Upper lobe of right lung (tissue), 1 donor: Measurements from ENCODE around the gene DDX49. TPM values are rescaled to one million over a fixed set of nuclear protein-coding genes. Genes with fewer than 3 reads are reported as not detected.

ENCODE experiments used
- ATAC-seq: fragments of 200-7000 bp; cut with Tn5 transposase; one replicate; pipeline ENCODE4 v1.9.1; 2020; ENCODE audit warnings: mild to moderate bottlenecking, moderate library complexity
- DNase-seq: peaks from one replicate; pipeline ENCODE4 v3.0.0-alpha.2; 2020
- H3K27ac ChIP-seq: fragments of 200-600 bp; one replicate; pipeline ENCODE4 v1.8.0; 2022
- H3K27me3 ChIP-seq: fragments of 200-600 bp; one replicate; pipeline ENCODE4 v1.8.0; 2022; ENCODE audit warnings: mild to moderate bottlenecking
- H3K36me3 ChIP-seq: fragments of 200-600 bp; one replicate; pipeline ENCODE4 v1.8.0; 2022
- H3K4me1 ChIP-seq: fragments of 200-600 bp; one replicate; pipeline ENCODE4 v1.8.0; 2022
- H3K4me3 ChIP-seq: fragments of 200-600 bp; one replicate; pipeline ENCODE4 v1.8.0; 2022; ENCODE audit warnings: mild to moderate bottlenecking
- H3K9me3 ChIP-seq: fragments of 200-600 bp; one replicate; pipeline ENCODE4 v1.8.0; 2022
- intact Hi-C: fragments of 100-400 bp; cut with DNase I; formaldehyde crosslinking; loops from one replicate; pipeline ENCODE4 v1.11.0; 2022
- long read RNA-seq: library from polyadenylated mRNA; unstranded; transcript quantifications from one replicate; pipeline ENCODE4 v2.0.0, GENCODE V29; 2021
- total RNA-seq: library from RNA; stranded (reverse); fragmentation: NEBNext Ultra II Directional; extraction: Animal tissue kit (Norgen Biotek cat#: 25700); gene quantifications from one replicate; pipeline ENCODE4 v1.2.1, GENCODE V29; 2021
- TF ChIP-seq, protein P1 (sequence below): fragments of 200-600 bp; IDR thresholded peaks from one replicate; pipeline ENCODE4 v1.8.0; 2022; ENCODE audit warnings: antibody characterized with exemption
- donor health status: DM: no; HTN: yes; CAD: no; lungs with severe emphysema.

Gene DDX49, protein sequence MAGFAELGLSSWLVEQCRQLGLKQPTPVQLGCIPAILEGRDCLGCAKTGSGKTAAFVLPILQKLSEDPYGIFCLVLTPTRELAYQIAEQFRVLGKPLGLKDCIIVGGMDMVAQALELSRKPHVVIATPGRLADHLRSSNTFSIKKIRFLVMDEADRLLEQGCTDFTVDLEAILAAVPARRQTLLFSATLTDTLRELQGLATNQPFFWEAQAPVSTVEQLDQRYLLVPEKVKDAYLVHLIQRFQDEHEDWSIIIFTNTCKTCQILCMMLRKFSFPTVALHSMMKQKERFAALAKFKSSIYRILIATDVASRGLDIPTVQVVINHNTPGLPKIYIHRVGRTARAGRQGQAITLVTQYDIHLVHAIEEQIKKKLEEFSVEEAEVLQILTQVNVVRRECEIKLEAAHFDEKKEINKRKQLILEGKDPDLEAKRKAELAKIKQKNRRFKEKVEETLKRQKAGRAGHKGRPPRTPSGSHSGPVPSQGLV
- 45.9 TPM for total RNA-seq
- long read RNA-seq, transcript DDX49-201 (13 exons, 1,830 nt): major isoform, 32 of 53 reads
- long read RNA-seq, transcript DDX49-213 (13 exons, 1,691 nt): minor isoform, 5 of 53 reads
- long read RNA-seq, partial matches to known transcripts: 6 of 53 reads
- long read RNA-seq, other reads (novel, unspliced or antisense): 6 of 53 reads

DNA sequence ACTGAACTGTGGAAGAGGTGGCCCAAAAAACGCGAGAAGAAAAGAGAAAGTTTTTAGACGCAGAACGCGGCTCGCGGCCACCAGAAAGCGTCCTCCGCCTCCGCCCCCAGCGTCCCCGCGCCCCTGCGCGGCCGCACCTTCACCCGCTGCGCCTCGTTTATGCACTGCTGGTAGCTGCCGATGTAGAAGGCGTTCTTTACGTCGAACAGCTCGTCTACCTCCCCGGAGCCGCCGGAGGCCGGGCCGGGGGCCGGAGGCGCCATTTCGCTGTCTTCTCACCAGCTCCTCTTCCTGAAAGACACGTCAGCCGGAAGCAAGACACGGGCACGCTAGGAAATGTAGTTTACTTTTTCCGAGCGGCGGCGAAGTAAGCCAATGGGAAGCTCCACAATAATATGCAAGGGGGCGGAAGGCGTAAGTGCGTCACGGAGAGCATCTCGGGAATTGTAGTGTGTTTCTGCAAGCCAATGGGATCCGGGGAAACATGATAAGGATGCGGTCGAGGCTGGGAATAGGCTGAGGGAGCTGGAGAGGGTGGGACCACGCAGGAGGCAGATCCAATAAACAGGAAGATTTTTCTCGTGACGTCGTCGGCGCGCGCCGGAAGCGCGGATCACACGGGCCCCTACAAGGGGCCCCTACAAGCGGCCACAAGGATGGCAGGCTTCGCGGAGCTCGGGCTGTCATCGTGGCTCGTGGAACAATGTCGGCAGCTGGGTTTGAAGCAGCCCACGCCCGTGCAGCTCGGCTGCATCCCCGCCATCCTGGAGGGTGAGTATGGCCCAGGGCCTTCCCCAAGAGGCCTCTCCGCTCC is at the start of gene DDX49, which contains the start of gene COPE:
Gene DDX49 (plus strand): TSS at position 630 of the 814 bp plus-strand sequence. CDS start 27 bp downstream, at position 657.
Gene COPE (minus strand): TSS at position 302 of the 814 bp plus-strand sequence. CDS start 39 bp downstream, at position 263.
- intact Hi-C loops: no loop called here
- TF ChIP-seq, protein P1, sequence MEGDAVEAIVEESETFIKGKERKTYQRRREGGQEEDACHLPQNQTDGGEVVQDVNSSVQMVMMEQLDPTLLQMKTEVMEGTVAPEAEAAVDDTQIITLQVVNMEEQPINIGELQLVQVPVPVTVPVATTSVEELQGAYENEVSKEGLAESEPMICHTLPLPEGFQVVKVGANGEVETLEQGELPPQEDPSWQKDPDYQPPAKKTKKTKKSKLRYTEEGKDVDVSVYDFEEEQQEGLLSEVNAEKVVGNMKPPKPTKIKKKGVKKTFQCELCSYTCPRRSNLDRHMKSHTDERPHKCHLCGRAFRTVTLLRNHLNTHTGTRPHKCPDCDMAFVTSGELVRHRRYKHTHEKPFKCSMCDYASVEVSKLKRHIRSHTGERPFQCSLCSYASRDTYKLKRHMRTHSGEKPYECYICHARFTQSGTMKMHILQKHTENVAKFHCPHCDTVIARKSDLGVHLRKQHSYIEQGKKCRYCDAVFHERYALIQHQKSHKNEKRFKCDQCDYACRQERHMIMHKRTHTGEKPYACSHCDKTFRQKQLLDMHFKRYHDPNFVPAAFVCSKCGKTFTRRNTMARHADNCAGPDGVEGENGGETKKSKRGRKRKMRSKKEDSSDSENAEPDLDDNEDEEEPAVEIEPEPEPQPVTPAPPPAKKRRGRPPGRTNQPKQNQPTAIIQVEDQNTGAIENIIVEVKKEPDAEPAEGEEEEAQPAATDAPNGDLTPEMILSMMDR: no peak
- Histone ChIP-seq H3K27ac (peak within 1 kb of the TSS; percentile 85), H3K9me3 (no peaks in the 10 kb centered on the region), H3K36me3 (peaks cover 41% of the 10 kb centered on the region), H3K4me3 (peak within 1 kb of the TSS; percentile 88), H3K4me1 (peaks cover 23% of the 10 kb centered on the region), H3K27me3 (no peaks in the 10 kb centered on the region)
- ATAC-seq (peak; percentile 99), DNase-seq (peak; percentile 98)

DNA sequence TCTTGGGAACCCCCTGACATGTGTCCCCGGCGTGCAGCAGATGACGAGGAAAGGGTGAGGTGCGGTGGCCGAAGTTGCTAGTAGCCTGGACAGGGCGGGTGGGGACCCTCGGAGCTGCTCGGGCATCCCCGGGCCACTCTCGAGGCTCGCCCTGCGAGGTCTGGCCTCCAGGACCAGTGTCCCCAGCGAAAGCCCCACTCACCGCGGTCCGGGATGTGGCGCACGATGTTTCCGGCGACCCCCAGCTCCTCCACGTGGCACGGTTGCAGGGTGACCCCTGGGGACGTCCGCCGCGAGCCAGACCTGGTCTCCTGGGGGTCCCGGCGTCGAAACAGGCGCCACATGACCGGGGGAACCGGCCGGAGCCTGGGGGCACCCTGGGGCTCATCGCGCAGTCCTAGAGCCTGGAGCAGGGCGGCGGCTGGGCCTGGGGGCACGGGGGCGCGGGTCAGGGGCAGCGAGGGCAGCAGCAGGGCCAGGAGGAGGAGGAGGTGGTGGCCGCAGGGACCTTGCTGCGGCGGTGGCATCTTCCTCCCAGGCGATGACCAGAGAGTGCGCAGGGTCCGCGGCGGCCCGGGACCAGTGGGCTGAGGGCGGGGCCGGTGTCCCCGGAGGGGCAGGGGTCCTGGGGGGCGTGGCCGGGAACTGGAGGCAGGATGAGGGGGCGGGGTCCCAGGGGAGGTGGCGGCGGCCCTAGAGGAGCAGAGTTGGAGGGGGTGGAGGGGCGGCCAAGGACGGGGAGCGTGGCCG is 49.6 kb upstream of the DDX49 start:
- peaks cover 7% of the 10 kb centered on the region for H3K27me3 ChIP-seq
- no peak overlapping the region for H3K27ac ChIP-seq
- peaks cover 28% of the 10 kb centered on the region for H3K36me3 ChIP-seq
- DNase-seq (no peak), ATAC-seq (no peak)
- TF ChIP-seq, protein P1: no peak
- intact Hi-C loops: no loop called here
- no peaks in the 10 kb centered on the region for H3K9me3 ChIP-seq
- H3K4me3 ChIP-seq: no peak overlapping the region
- peaks cover 11% of the 10 kb centered on the region for H3K4me1 ChIP-seq

DNA sequence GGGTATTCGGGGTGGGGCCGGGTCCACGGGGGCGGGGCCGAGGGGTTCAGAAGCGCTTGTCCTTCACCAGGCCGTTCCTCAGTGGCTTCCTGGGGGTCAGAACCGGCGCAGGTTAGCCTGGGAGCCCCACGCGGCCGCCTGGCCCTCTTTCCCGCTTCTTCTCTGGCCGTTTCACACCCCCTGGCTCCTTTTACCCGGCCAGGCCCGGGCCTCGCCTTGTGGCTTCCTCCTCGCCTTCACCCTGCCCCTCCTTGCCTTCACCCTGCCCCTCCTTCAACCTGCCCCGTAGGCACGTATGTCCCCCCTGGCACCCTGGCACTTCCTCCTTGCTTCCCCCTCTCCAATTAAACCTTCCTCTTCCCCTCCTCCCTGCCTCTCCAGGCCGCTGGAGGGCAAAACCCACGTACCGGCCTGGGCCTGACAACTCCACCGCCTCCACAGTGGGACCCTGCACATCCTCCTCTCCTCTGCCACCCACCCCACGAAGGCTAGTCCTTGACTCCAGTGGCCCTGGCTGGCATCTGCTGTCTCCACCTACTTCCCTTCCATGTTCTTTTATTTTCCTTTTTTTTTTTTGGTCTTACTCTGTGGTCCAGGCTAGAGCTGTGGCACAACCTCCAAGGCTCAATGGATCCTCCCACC is 48.9 kb upstream of the DDX49 start:
- TF ChIP-seq, protein P1: no peak
- no peak overlapping the region for H3K27ac ChIP-seq
- peaks cover 21% of the 10 kb centered on the region for H3K36me3 ChIP-seq
- peaks cover 7% of the 10 kb centered on the region for H3K27me3 ChIP-seq
- H3K4me3 ChIP-seq: no peak overlapping the region
- no peak for DNase-seq
- H3K9me3 ChIP-seq: no peaks in the 10 kb centered on the region
- intact Hi-C loops: no loop called here
- peaks cover 11% of the 10 kb centered on the region for H3K4me1 ChIP-seq
- ATAC-seq: peak; percentile 9

DNA sequence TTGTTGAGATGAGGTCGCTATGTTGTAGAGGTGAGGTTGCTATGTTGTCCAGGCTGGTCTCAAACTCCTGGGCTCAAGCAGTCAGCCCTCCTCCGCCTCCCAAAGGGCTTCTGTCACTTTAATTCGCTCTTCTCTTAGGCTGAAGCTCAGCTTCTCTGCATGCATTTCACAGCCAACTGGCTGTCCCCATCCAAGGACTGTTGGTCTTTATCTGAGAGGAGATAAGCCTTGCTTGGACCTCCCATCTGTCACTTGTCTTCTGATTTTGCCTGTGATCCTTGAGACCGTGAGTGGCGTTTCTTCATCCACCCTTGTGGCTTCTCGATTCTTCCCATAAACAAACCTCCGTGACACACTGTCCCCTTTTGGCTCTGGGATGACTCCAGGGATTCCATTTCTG is 48.0 kb upstream of the DDX49 start:
- H3K4me1 ChIP-seq: peaks cover 11% of the 10 kb centered on the region
- H3K4me3 ChIP-seq: no peak overlapping the region
- H3K9me3 ChIP-seq: no peaks in the 10 kb centered on the region
- H3K27ac ChIP-seq: no peak overlapping the region
- DNase-seq (no peak), ATAC-seq (no peak)
- intact Hi-C loops: no loop called here
- TF ChIP-seq, protein P1: no peak
- peaks cover 15% of the 10 kb centered on the region for H3K36me3 ChIP-seq
- H3K27me3 ChIP-seq: peaks cover 7% of the 10 kb centered on the region
